ENCODE results near the gene ANO3. TPM values are rescaled to one million over a fixed set of nuclear protein-coding genes. Genes with fewer than 3 reads are reported as not detected.

The ANO3 gene
- total and polyA plus RNA-seq, 2 of the 8 experiments (the other 6 are each of a cell fraction or from before 2014, with no cell fraction given), result not detected

DNA sequence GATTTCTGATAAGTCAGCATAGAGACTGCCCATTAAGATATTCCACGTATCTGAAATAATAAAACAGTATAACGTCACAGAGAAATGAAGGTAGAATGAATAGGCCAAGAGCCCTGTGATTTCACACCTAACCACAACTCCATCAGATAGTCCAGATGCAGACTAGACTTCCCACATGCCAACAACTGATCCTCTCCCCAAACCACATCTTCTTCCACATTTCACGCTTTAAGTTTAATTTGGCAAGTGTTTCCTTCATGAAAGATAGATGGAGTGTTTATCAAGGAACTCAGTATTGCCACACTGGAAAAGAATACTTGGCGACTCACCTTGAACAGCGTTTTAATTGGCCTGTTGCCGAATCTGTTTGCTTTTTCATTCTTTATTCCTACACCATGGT lies 158.6 kb downstream of the ANO3 start:
- no peak for TF ChIP-seq POLR2A (IDR thresholded peaks at IDR 0.05; ENCODE audit: control extremely low read depth in 1 of 2, low read depth in 2 of 2, low read length in 2 of 2)
- TF ChIP-seq ASH2L (IDR thresholded peaks at IDR 0.05; ENCODE audit: low read length), result no peak
- Histone ChIP-seq H3K23me2 (ENCODE audit: low read depth, low read length) (no peaks in the 10 kb centered on the region), H4K8ac (ENCODE audit: extremely low read depth, insufficient read depth, low read length) (no peak overlapping the region), H3K9me3 (ENCODE audit: insufficient read depth in 2 of 2, low read depth in 1 of 2, low read length in 1 of 2) (peaks cover 10 to 11% of the 10 kb centered on the region in 2 experiments; a peak in 3 of 4 replicates), H3K27me3 (replicated peaks in 1 of 4; ENCODE audit: control insufficient read depth in 3 of 4, extremely low read depth in 1 of 4, insufficient read depth in 3 of 4, low read length in 3 of 4) (no peaks in the 10 kb centered on the region), H2BK12ac (ENCODE audit: low read depth, low read length) (no peak overlapping the region), H3K4me1 (replicated peaks in 1 of 4; ENCODE audit: control insufficient read depth in 3 of 4, insufficient read depth in 4 of 4, low read length in 3 of 4) (no peaks in the 10 kb centered on the region), H3K4me2 (ENCODE audit: insufficient read depth in 1 of 2, low read depth in 2 of 2, low read length in 2 of 2) (no peak overlapping the region), H3K79me2 (ENCODE audit: control insufficient read depth in 1 of 2, insufficient read depth in 2 of 2, low read length in 2 of 2) (no peaks in the 10 kb centered on the region), H4K5ac (ENCODE audit: insufficient read length, low read depth, low read length) (no peak overlapping the region), H2BK20ac (ENCODE audit: low read length) (no peak overlapping the region), H2AK5ac (ENCODE audit: low read depth, low read length) (no peak overlapping the region), H4K20me1 (replicated peaks in 1 of 2; ENCODE audit: control insufficient read depth in 1 of 2, insufficient read depth in 2 of 2, low read length in 2 of 2) (no peaks in the 10 kb centered on the region), H2BK5ac (ENCODE audit: low read depth, low read length) (no peak overlapping the region), H3K27ac (ENCODE audit: low read depth, low read length) (no peak overlapping the region), H2BK120ac (replicated peaks; ENCODE audit: low read depth, low read length) (no peak overlapping the region), H2AFZ (ENCODE audit: low read length) (no peak overlapping the region), H3K56ac (replicated peaks; ENCODE audit: insufficient read length, low read depth, low read length) (no peak overlapping the region), H3K36me3 (ENCODE audit: control insufficient read depth in 2 of 4, insufficient read depth in 4 of 4, low read length in 3 of 4) (no peaks in the 10 kb centered on the region), H3K4ac (replicated peaks; ENCODE audit: insufficient read length, low read depth, low read length) (no peak overlapping the region), H2BK15ac (ENCODE audit: low read length) (no peak overlapping the region), H4K91ac (replicated peaks; ENCODE audit: insufficient read length, low read length) (no peak overlapping the region), H3K79me1 (ENCODE audit: low read depth, low read length) (no peaks in the 10 kb centered on the region), H3K9ac (replicated peaks in 1 of 4; ENCODE audit: extremely low read depth in 1 of 4, low read depth in 3 of 4, low read length in 3 of 4) (no peak overlapping the region), H3K14ac (ENCODE audit: insufficient read length) (no peak overlapping the region), H3K18ac (ENCODE audit: extremely low read depth, low read length) (no peak overlapping the region), H3K4me3 (ENCODE audit: extremely low read depth in 1 of 4, insufficient read depth in 2 of 4, low read depth in 3 of 4, low read length in 4 of 4) (no peak overlapping the region), H3K23ac (ENCODE audit: insufficient read length) (no peak overlapping the region)
- ChIA-PET CTCF (ENCODE audit: partially characterized antibody) (no interaction called here), POLR2A (ENCODE audit: partially characterized antibody) (no interaction called here)
- DNase-seq (ENCODE audit: low read depth in 1 of 2, low spot score in 2 of 2) (no peak), FAIRE-seq (no peak)
- WGBS, 2 experiments (ENCODE audit: extremely low coverage in 1 of 2, insufficient coverage in 1 of 2, insufficient read length in 1 of 2, insufficient replicate concordance in 2 of 2, low coverage in 1 of 2, low lambda C conversion rate in 2 of 2, missing lambda C conversion rate in 1 of 2), result 92% methylated on average over 6 of the region's 6 CpGs; no CpG with 5 or more reads in 1 of the 2 experiments
